ENCODE measurements around the gene FAM174C. TPM values are rescaled to one million over a fixed set of nuclear protein-coding genes. Genes with fewer than 3 reads are reported as not detected.

Gene FAM174C
- total and polyA plus RNA-seq, 2 experiments from 2014 or later, result 31.2 to 34.4 TPM

DNA sequence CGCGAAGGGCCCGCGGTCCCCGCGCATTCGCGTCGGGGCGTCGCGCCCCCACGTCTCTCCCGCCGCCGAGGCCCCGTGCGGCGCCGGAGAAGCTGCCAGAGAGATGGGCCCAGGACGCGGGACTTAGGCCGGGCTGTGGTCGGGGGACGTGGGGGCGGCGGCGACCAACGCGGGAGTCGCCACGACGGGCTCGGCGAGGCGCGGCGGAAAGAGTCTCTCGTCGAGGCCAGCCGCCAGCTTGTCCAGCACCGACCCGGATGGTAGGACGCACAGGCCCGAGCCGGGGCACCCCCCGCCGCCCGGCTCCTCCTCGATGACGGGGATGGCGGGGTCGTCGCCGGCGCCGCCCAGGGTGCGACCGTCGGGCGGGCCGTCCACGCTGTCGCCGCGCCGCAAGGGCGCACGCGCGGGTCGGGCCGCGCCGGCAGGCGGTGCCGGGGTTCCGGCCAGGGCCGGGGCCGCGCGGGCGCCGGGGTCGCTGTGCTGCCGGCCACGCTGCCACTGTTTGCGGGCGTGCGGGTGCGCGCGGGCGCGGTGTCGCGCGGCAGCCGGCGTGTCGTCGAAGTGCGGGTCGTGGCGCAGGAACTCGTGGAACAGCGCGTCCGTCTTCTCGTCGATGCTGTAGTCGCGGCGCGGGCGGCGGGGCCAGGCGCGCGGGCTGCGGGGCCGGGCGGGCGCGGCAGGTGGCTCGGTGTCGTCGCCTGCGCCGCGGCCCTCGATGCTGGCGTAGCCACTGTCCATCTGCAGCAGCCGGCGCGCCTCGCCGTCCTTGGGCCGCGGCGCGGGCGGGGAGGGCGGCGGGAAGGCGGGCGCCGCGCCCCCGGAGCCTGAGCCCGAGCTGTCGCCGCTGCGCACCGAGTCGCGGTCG lies 46.0 kb upstream of the FAM174C start:
- no peak for DNase-seq (ENCODE audit: low read depth in 1 of 2, low spot score in 1 of 2)
- no peaks in the 10 kb centered on the region for H3K9me3 ChIP-seq (ENCODE audit: low read depth)
- no peaks in the 10 kb centered on the region for H3K27me3 ChIP-seq
- TF ChIP-seq, protein P1, sequence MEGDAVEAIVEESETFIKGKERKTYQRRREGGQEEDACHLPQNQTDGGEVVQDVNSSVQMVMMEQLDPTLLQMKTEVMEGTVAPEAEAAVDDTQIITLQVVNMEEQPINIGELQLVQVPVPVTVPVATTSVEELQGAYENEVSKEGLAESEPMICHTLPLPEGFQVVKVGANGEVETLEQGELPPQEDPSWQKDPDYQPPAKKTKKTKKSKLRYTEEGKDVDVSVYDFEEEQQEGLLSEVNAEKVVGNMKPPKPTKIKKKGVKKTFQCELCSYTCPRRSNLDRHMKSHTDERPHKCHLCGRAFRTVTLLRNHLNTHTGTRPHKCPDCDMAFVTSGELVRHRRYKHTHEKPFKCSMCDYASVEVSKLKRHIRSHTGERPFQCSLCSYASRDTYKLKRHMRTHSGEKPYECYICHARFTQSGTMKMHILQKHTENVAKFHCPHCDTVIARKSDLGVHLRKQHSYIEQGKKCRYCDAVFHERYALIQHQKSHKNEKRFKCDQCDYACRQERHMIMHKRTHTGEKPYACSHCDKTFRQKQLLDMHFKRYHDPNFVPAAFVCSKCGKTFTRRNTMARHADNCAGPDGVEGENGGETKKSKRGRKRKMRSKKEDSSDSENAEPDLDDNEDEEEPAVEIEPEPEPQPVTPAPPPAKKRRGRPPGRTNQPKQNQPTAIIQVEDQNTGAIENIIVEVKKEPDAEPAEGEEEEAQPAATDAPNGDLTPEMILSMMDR (IDR thresholded peaks at IDR 0.05; ENCODE audit: low read depth, low read length), result no peak
- peaks cover 34% of the 10 kb centered on the region for H3K4me1 ChIP-seq (ENCODE audit: low read depth)
- peaks cover 17% of the 10 kb centered on the region for H3K36me3 ChIP-seq
- no peak overlapping the region for H3K27ac ChIP-seq
- no peak overlapping the region for H3K4me3 ChIP-seq

DNA sequence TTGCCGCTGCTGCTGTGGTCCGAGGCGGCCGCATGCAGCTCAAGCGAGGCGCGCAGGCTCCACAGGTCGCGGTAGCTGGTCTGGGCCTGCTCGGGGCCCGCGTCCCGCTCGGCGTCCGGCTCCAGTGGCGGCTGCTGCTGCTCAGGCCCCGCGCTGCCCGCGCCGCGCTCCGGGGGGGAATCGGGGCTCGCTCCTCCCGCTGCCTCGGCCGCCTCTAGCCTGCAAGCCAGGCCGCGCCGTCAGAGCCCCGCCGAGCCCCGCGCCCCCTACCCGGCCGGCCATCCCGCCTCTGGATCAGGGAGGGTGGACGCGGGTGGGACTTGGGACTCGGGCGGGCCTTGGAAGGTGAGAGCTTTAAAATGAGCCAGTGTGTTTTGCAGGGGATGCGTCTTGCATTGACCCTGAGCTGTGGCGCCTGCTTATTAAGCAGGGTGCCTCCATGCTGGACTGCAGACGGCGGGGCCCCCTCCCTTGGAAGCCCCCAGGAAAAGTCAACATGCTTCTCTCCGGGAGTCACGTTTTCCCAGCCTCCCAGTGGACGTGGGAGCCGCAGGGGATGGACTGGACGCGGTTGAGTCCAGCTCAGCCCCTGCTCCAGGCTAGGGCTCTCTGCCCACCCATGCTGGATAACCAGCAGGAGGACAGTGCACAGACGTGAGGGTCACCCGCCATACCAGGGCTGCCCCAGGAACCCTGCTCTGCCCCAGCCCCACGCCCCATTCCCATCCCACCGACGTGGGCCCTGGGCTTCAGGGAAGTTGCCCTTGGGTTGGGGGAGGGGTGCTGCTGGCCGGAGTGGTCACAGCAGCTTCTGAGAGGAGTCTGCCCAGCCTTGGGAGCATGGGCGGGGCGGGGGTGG lies 45.2 kb upstream of the FAM174C start:
- Histone ChIP-seq H3K9me3 (ENCODE audit: low read depth) (no peaks in the 10 kb centered on the region), H3K27me3 (no peaks in the 10 kb centered on the region), H3K4me3 (no peak overlapping the region), H3K4me1 (ENCODE audit: low read depth) (peaks cover 34% of the 10 kb centered on the region), H3K27ac (peak overlapping the region; percentile 81), H3K36me3 (peaks cover 15% of the 10 kb centered on the region)
- TF ChIP-seq, protein P1 (IDR thresholded peaks at IDR 0.05; ENCODE audit: low read depth, low read length), result no peak
- DNase-seq (ENCODE audit: low read depth in 1 of 2, low spot score in 1 of 2), result no peak

DNA sequence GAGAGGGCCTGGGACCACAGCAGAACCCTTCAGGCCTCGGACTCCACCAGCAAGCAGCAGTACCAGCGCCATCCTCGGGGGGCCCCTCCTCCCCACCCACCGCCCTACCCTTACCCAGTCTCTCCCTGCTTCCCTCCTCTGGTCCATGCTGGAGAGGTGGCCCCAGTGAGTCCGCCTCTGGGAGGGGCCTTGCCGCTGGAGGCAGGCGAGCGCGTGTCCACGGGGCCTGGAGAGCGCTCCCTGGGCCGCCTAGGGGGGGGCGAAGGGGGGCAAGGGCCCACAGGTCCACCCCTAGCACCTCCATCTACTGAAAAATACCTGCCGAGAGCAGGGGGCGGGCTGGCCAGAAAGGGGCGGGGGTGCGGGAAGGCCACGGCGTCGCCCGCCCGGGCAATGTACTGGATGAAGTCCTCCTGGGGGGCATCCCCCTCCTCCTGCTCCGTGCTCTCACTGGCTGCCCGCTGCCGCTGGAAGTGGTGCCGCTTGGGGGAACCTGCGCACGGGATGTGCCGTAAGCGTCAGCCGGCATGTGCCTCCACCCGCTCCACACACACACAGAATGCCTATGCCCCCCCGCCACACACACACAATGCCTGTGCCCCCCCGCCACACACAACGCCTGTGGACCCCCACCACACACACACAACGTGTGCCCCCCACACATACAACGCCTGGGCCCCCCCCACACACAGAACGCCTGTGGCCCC lies 44.4 kb upstream of the FAM174C start:
- H3K4me3 ChIP-seq, result no peak overlapping the region
- peak overlapping the region; percentile 81 for H3K27ac ChIP-seq
- no peaks in the 10 kb centered on the region for H3K27me3 ChIP-seq
- no peak for DNase-seq (ENCODE audit: low read depth in 1 of 2, low spot score in 1 of 2)
- TF ChIP-seq, protein P1 (IDR thresholded peaks at IDR 0.05; ENCODE audit: low read depth, low read length), result no peak
- H3K9me3 ChIP-seq (ENCODE audit: low read depth), result no peaks in the 10 kb centered on the region
- H3K36me3 ChIP-seq, result peaks cover 18% of the 10 kb centered on the region
- H3K4me1 ChIP-seq (ENCODE audit: low read depth), result peaks cover 34% of the 10 kb centered on the region

DNA sequence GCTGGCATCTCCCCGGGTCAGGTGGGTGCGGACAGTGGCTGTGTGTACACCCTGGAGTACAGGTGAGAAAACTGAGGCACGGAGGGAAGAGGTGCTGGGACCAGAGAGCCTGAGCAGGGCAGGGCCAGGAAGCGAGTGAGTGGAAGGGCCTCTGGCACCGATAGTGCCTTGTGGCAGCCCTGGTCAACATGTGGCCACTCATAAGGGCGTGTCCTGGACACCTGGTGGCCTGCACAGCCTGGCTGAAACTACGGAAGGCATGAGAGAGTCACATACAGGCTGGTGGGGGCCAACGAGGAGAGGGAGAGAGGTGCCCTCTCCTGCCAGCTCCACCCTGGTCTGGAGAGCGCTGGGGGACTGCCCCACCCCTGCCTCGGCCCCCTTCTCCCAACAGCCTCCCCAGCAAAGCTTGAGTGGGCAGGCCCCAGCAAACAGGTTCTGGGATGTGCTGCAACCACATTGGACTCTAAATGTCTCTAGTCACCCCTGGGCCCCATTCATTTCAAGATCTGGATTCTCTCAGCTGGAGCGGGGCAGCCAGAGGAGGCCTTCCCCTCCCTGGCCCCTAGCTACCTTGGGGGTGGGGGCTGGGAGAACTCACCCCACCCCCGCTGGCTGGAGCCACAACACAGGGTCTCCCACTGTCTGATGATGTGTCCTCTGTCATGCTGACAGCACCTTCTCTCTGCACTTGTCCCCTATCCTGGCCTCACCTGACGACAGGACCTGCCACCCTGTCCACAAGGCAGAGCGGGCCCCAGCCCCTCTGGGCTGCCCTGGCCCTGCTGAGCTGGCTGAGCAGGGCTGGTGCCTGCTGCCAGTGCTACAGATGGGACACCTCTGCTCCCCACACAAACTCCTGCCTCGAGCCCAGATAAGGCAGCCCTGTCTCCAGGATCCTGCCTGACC lies 43.3 kb upstream of the FAM174C start:
- H3K4me1 ChIP-seq (ENCODE audit: low read depth), result peaks cover 34% of the 10 kb centered on the region
- H3K4me3 ChIP-seq, result no peak overlapping the region
- H3K27ac ChIP-seq, result peak overlapping the region; percentile 81
- H3K9me3 ChIP-seq (ENCODE audit: low read depth), result no peaks in the 10 kb centered on the region
- DNase-seq (ENCODE audit: low read depth in 1 of 2, low spot score in 1 of 2), result peak in 1 of 2 donors; percentile 70
- TF ChIP-seq, protein P1 (IDR thresholded peaks at IDR 0.05; ENCODE audit: low read depth, low read length), result no peak
- H3K36me3 ChIP-seq, result peaks cover 15% of the 10 kb centered on the region
- H3K27me3 ChIP-seq, result no peaks in the 10 kb centered on the region

Data from cardiac muscle cell (in vitro differentiated cells and primary cell).